Osteocyte (in vitro differentiated cells): ENCODE data around the gene GRIK5. TPM values are rescaled to one million over a fixed set of nuclear protein-coding genes. Genes with fewer than 3 reads are reported as not detected.
"Not testable (repeated sequence)": the region's sequence is repeated elsewhere in the genome, so short reads cannot be mapped to it uniquely, and the experiment has no call there.

Experiments used
- DNase-seq: peaks from one replicate; pipeline ENCODE4 v3.0.0; 2021; ENCODE audit warnings: mixed read lengths; ENCODE audit not compliant: unreplicated experiment; ENCODE audit errors: extremely low spot score
- H3K27ac Mint-ChIP-seq: one replicate; pipeline ENCODE4 v1.8.0; 2021; ENCODE audit warnings: mild to moderate bottlenecking, mixed read lengths; ENCODE audit not compliant: unreplicated experiment
- H3K27me3 Mint-ChIP-seq: one replicate; pipeline ENCODE4 v1.8.0; 2021; ENCODE audit warnings: mixed read lengths; ENCODE audit not compliant: unreplicated experiment
- H3K36me3 Mint-ChIP-seq: one replicate; pipeline ENCODE4 v1.8.0; 2021; ENCODE audit warnings: mixed read lengths; ENCODE audit not compliant: unreplicated experiment
- H3K4me1 Mint-ChIP-seq: one replicate; pipeline ENCODE4 v1.8.0; 2021; ENCODE audit warnings: mixed read lengths; ENCODE audit not compliant: unreplicated experiment
- H3K4me3 Mint-ChIP-seq: one replicate; pipeline ENCODE4 v1.8.0; 2021; ENCODE audit warnings: mild to moderate bottlenecking, moderate library complexity, mixed read lengths; ENCODE audit not compliant: unreplicated experiment
- H3K9me3 Mint-ChIP-seq: one replicate; pipeline ENCODE4 v1.8.0; 2021; ENCODE audit warnings: mixed read lengths; ENCODE audit not compliant: unreplicated experiment
- total RNA-seq: library from RNA; stranded (reverse); gene quantifications from 2 replicates; pipeline ENCODE4 v1.2.1, GENCODE V29; 2021
- TF ChIP-seq, protein P1 (sequence below): fragments of 200-600 bp; sonication (generic); IDR thresholded peaks from 2 replicates; pipeline ENCODE4 v1.5.0; 2021; ENCODE audit warnings: antibody characterized with exemption, mild to moderate bottlenecking, moderate library complexity

Gene GRIK5
- total RNA-seq, 1 donor from 2014 or later: 0.38 TPM

GRCh38 chr19:42051166-42052115, 18.6 kb downstream of the GRIK5 start:
- Mint-ChIP-seq H3K9me3 (no peaks in the 10 kb centered on the region), H3K27me3 (peaks cover 2% of the 10 kb centered on the region), H3K27ac (no peak overlapping the region), H3K4me1 (no peaks in the 10 kb centered on the region), H3K36me3 (no peaks in the 10 kb centered on the region), H3K4me3 (no peak overlapping the region)
- no peak for DNase-seq
- TF ChIP-seq, protein P1, sequence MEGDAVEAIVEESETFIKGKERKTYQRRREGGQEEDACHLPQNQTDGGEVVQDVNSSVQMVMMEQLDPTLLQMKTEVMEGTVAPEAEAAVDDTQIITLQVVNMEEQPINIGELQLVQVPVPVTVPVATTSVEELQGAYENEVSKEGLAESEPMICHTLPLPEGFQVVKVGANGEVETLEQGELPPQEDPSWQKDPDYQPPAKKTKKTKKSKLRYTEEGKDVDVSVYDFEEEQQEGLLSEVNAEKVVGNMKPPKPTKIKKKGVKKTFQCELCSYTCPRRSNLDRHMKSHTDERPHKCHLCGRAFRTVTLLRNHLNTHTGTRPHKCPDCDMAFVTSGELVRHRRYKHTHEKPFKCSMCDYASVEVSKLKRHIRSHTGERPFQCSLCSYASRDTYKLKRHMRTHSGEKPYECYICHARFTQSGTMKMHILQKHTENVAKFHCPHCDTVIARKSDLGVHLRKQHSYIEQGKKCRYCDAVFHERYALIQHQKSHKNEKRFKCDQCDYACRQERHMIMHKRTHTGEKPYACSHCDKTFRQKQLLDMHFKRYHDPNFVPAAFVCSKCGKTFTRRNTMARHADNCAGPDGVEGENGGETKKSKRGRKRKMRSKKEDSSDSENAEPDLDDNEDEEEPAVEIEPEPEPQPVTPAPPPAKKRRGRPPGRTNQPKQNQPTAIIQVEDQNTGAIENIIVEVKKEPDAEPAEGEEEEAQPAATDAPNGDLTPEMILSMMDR: no peak

DNA sequence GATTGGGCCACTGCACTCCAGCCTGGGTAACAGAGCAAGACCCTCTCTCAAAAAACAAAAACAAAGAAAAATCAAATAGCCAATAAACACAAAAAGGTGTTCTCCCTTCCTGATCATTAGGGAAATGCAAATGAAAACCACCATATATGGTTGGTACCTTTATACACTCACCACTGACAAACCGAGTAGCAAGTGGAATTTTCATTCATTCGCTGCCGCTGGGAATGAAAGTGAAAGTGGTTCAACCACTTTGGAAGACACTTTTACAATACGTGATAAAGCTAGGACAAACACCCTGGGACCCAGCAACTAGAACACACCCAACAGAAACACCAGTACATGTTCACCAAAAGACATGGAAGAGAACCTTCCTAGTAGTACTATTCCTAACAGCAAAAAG, 21.0 kb downstream of the GRIK5 start:
- no peak for DNase-seq
- Mint-ChIP-seq H3K36me3 (no peaks in the 10 kb centered on the region), H3K27ac (no peak overlapping the region)

DNA sequence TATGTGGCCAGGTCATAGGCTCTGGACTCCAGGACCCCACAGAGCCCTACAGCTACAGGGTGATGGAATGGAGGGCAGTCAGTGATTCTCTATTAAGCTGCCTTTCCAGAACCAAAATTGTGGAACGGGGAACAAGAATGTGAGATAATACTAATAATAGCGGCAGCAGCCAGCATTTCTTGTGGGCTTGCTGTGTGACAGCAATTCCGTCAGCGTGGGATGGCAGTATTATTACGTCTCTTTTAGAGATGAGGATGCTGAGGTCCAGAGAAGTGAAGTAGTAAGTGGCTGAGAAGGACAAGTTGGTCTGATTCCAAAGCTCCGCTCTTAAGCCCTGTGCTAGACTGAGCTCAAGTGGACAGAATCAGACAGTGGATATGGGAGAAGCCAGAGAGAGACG, 24.4 kb downstream of the GRIK5 start:
- no peak for DNase-seq
- H3K4me3 Mint-ChIP-seq: no peak overlapping the region
- H3K27me3 Mint-ChIP-seq: peaks cover 14% of the 10 kb centered on the region
- TF ChIP-seq, protein P1: no peak
- no peaks in the 10 kb centered on the region for H3K36me3 Mint-ChIP-seq
- H3K4me1 Mint-ChIP-seq: no peaks in the 10 kb centered on the region
- H3K27ac Mint-ChIP-seq: no peak overlapping the region
- no peaks in the 10 kb centered on the region for H3K9me3 Mint-ChIP-seq

More for the DNA sequence above, 21.0 kb downstream of the GRIK5 start:
- H3K4me3 Mint-ChIP-seq: no peak overlapping the region
- TF ChIP-seq, protein P1: no peak
- no peaks in the 10 kb centered on the region for H3K4me1 Mint-ChIP-seq
- no peaks in the 10 kb centered on the region for H3K9me3 Mint-ChIP-seq
- H3K27me3 Mint-ChIP-seq: peaks cover 11% of the 10 kb centered on the region

GRCh38 chr19:42042455-42043170, 27.4 kb downstream of the GRIK5 start:
- TF ChIP-seq, protein P1: no peak
- Mint-ChIP-seq H3K4me3 (no peak overlapping the region), H3K27me3 (peaks cover 14% of the 10 kb centered on the region), H3K4me1 (no peaks in the 10 kb centered on the region), H3K9me3 (no peaks in the 10 kb centered on the region), H3K36me3 (no peaks in the 10 kb centered on the region), H3K27ac (no peak overlapping the region)
- DNase-seq: no peak

DNA sequence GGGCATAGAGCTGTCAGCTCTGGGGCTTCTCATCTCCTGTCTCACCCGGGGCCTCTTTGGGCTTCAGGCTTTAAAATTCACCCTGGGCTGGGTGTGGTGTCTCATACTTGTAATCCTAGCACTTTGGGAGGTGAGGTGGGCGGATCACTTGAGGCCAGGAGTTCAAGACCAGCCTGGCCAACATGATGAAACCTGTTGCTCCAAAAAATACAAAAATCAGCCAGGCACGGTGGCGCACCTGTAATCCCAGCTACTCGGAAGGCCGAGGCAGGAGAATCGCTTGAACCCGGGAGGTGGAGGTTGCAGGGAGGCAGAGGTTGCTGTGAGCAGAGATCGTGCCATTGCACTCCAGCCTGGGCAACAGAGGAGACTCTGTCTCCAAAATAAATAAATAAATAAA, 29.5 kb downstream of the GRIK5 start:
- H3K27me3 Mint-ChIP-seq: peaks cover 10% of the 10 kb centered on the region
- not testable (repeated sequence) for H3K9me3 Mint-ChIP-seq, H3K4me3 Mint-ChIP-seq, DNase-seq, H3K27ac Mint-ChIP-seq, H3K4me1 Mint-ChIP-seq, H3K36me3 Mint-ChIP-seq
